ENCODE measurements around the gene DOCK2.

DNA sequence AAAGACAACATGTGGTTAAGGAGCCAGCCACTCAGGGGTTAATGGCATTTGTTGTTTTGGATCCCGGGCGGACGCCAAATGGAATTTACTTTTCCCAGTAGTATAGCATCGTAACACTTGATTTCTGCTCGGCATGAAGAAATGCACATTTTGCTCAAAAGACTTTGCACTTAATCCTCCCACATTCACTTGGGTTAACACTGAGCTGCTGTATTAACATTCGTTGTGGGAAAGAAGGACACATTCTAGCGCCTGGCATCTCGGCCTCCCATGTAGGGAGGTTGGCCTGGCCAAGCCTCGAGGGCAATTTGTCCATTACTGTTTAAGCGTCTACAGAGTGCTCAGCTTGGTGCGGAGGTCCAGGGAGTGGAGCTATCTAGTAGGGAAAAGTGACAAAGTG is 375.5 kb downstream of the DOCK2 start:
- TF ChIP-seq, protein P1, sequence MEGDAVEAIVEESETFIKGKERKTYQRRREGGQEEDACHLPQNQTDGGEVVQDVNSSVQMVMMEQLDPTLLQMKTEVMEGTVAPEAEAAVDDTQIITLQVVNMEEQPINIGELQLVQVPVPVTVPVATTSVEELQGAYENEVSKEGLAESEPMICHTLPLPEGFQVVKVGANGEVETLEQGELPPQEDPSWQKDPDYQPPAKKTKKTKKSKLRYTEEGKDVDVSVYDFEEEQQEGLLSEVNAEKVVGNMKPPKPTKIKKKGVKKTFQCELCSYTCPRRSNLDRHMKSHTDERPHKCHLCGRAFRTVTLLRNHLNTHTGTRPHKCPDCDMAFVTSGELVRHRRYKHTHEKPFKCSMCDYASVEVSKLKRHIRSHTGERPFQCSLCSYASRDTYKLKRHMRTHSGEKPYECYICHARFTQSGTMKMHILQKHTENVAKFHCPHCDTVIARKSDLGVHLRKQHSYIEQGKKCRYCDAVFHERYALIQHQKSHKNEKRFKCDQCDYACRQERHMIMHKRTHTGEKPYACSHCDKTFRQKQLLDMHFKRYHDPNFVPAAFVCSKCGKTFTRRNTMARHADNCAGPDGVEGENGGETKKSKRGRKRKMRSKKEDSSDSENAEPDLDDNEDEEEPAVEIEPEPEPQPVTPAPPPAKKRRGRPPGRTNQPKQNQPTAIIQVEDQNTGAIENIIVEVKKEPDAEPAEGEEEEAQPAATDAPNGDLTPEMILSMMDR (IDR thresholded peaks at IDR 0.05) = no peak
- TF ChIP-seq EZH2 (IDR thresholded peaks at IDR 0.05; ENCODE audit: borderline replicate concordance, insufficient read depth, low read depth, low read length, poor library complexity, severe bottlenecking) = no peak
